ENCODE data around the gene GAGE13.
A peak's percentile ranks its signal among the peaks of the same experiment; 100 is the strongest.
"Not testable (repeated sequence)": the region's sequence is repeated elsewhere in the genome, so short reads cannot be mapped to it uniquely, and the experiment has no call there.

Gene GAGE13

GRCh38 chrX:49291615-49292337 lies 39.6 kb upstream of the GAGE13 start:
- DNase-seq (ENCODE audit: low read depth) = no peak
- TF ChIP-seq, protein P1, sequence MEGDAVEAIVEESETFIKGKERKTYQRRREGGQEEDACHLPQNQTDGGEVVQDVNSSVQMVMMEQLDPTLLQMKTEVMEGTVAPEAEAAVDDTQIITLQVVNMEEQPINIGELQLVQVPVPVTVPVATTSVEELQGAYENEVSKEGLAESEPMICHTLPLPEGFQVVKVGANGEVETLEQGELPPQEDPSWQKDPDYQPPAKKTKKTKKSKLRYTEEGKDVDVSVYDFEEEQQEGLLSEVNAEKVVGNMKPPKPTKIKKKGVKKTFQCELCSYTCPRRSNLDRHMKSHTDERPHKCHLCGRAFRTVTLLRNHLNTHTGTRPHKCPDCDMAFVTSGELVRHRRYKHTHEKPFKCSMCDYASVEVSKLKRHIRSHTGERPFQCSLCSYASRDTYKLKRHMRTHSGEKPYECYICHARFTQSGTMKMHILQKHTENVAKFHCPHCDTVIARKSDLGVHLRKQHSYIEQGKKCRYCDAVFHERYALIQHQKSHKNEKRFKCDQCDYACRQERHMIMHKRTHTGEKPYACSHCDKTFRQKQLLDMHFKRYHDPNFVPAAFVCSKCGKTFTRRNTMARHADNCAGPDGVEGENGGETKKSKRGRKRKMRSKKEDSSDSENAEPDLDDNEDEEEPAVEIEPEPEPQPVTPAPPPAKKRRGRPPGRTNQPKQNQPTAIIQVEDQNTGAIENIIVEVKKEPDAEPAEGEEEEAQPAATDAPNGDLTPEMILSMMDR (IDR thresholded peaks at IDR 0.05; ENCODE audit: control insufficient read depth, insufficient read depth, low read depth, low read length, missing control alignments) = peak; percentile 83
- no peak overlapping the region for H3K4me3 ChIP-seq (ENCODE audit: control insufficient read depth, low read depth, low read length)

GRCh38 chrX:49292400-49293362 lies 38.7 kb upstream of the GAGE13 start:
- no peak overlapping the region for H3K4me3 ChIP-seq (ENCODE audit: control insufficient read depth, low read depth, low read length)
- TF ChIP-seq, protein P1 (IDR thresholded peaks at IDR 0.05; ENCODE audit: control insufficient read depth, insufficient read depth, low read depth, low read length, missing control alignments) = no peak
- no peak for DNase-seq (ENCODE audit: low read depth)

DNA sequence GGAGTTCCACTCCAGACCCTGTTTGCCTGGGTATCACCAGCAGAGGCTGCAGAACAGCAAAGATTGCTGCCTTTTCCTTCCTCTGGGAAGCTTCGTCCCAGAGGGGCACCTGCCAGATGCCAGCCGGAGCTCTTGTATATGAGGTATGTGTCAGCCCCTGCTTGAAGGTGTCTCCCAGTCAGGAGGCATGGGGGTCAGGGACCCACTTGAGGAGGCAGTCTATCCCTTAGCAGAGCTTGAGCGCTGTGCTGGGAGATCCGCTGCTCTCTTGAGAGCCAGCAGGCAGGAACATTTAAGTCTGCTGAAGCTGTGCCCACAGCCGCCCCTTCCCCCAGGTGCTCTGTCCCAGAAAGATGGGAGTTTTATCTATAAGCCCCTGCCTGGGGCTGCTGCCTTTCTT lies 32.1 kb upstream of the GAGE13 start:
- not testable (repeated sequence) for DNase-seq (ENCODE audit: low read depth); H3K4me3 ChIP-seq (ENCODE audit: control insufficient read depth, low read depth, low read length)

DNA sequence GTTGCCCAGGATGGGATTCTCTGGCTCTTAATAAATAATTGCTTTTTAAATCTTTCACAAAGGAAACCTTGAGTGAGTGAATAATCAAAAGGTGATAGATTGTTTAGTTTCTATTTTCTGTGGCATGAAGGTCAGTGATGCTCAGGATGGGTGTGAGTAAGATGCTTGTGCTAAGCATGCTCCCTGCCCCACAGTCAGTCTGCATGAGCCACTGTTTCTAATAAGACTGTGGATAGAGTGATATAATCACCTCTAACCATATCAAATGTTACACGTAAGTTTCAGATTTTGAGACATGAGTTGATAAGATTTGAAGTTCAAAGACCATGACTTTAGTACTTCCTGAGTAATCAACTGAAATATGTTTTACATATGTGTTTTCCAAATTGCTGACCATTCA lies 30.7 kb upstream of the GAGE13 start:
- TF ChIP-seq, protein P1 (IDR thresholded peaks at IDR 0.05; ENCODE audit: control insufficient read depth, insufficient read depth, low read depth, low read length, missing control alignments) = no peak
- no peak overlapping the region for H3K4me3 ChIP-seq (ENCODE audit: control insufficient read depth, low read depth, low read length)
- DNase-seq (ENCODE audit: low read depth) = no peak

GRCh38 chrX:49303346-49303745 lies 28.0 kb upstream of the GAGE13 start, which contains the start of gene GAGE10:
GAGE10 (plus strand) TSS chrX:49303646; CDS start chrX:49304860, 1,214 bp downstream.
- TF ChIP-seq, protein P1 (IDR thresholded peaks at IDR 0.05; ENCODE audit: control insufficient read depth, insufficient read depth, low read depth, low read length, missing control alignments) = no peak
- no peak for DNase-seq (ENCODE audit: low read depth)
- no peak within 1 kb of the TSS for H3K4me3 ChIP-seq (ENCODE audit: control insufficient read depth, low read depth, low read length)

- not testable (repeated sequence) for DNase-seq (ENCODE audit: low read depth); H3K4me3 ChIP-seq (ENCODE audit: control insufficient read depth, low read depth, low read length)
Measured at GRCh38 chrX:49307775-49308174, 23.6 kb upstream of the GAGE13 start.

DNA sequence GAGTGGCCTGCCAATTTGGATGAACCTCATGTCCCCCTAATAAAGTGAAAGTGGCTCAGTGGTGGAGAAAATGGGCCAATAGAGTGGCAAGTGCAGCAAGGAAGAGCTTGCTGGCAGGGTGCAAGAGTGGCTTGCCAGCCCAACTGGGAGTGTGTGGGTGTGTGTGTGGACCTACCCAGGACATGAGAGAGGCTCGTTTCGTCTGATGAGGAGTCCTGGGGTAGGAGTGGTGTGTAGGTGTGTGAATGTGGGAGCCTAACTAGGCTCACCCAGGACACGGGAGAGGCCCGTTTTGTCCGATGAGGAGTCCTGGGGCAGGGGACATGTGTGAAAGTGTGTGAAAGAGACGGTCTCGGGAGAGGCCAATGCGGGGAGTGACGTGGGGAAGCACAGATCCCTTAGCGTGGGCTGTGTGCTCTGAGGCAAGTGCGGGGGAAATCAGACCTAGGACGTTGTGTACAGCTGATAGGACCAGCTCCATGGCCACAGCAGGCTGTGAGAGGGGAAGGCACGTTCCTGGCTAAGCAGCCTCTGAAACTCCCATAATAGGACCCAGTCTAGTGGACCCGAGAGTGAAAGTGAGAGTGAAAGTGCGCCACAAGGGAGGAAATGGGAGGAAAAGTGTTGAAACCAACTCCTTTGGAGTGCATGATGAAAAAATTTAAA lies 22.6 kb upstream of the GAGE13 start:
- peak overlapping the region; percentile 25 for H3K4me3 ChIP-seq (ENCODE audit: control insufficient read depth, low read depth, low read length)
- TF ChIP-seq, protein P1 (IDR thresholded peaks at IDR 0.05; ENCODE audit: control insufficient read depth, insufficient read depth, low read depth, low read length, missing control alignments) = no peak
- DNase-seq (ENCODE audit: low read depth) = no peak
